ENCODE results near the gene WRNIP1.

GRCh38 chr6:2765896-2766766, 938 bp downstream of the WRNIP1 start:
- TF ChIP-seq POLR2A (IDR thresholded peaks at IDR 0.05) (no peak), CTCF (IDR thresholded peaks at IDR 0.05) (no peak)

Data from thyroid gland (tissue), 4 donors.